Vagina (tissue), 2 donors: ENCODE results near the gene TSEN15.

Experiments used
- CTCF ChIP-seq, 3 experiments: fragments of 450-650 bp in 2 of 3; fragments of 200-600 bp in 1 of 3; sonication (generic) in 1 of 3; IDR thresholded peaks; one replicate each; pipeline ENCODE4 v1.5.1; 2017 to 2019; ENCODE audit warnings: antibody characterized with exemption in 3 of 3, mild to moderate bottlenecking in 2 of 3, moderate library complexity in 2 of 3
- POLR2A ChIP-seq, 2 donors: fragments of 450-650 bp; IDR thresholded peaks; one replicate each; pipeline ENCODE4 v1.6.1; 2017; ENCODE audit warnings: antibody characterized with exemption in 2 of 2, mild to moderate bottlenecking in 2 of 2, moderate library complexity in 2 of 2
- POLR2AphosphoS5 ChIP-seq, 2 donors: sonication (generic); formaldehyde crosslinking; IDR thresholded peaks; one replicate each; pipeline ENCODE4 v1.9.0; 2017; ENCODE audit warnings: antibody characterized with exemption in 2 of 2, mild to moderate bottlenecking in 2 of 2, low read depth in 1 of 2; ENCODE audit not compliant: insufficient read depth in 1 of 2

DNA sequence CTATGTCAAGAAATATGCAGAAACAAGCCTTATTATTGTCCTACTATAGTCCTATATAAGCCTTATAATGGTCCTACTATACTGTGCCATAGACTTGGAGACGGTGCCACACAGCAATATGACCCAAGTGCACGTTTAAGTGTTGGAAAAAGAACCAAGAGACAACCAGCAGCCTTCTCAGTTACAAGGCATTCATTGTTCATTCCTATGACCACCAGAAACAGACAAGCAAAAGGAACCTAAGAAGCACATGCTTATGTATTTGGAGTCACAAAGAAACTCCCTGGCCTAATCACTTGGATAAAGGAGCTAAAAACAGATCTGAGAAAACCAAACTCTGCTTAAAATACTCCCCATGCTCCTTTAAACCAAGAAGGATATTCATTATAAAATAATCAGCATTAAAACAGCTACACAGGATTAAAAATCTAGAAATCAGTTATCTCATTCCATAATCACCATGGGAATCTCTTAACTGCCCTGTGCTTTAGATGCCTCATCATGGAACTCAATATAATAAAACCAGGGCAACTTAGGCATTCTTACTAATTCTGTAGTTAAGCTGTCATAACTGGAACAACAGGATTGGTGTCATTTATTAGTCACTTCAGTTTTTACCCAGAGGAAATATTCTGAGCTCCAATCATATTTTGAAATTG is 21.0 kb upstream of the TSEN15 start:
- TF ChIP-seq POLR2AphosphoS5 (IDR thresholded peaks at IDR 0.05; ENCODE audit: insufficient read depth in 1 of 2, low read depth in 1 of 2) (no peak), CTCF (IDR thresholded peaks at IDR 0.05) (no peak), POLR2A (IDR thresholded peaks at IDR 0.05) (no peak)
